RWPE2 (cell line): ENCODE results near the gene P3R3URF.

ENCODE experiments used
- ATAC-seq: fragments of 200-7000 bp; cut with Tn5 transposase; 3 replicates; pipeline ENCODE4 v1.9.1; 2021; ENCODE audit warnings: low read depth
- DNase-seq: peaks from one replicate; pipeline ENCODE4 v3.0.0-alpha.2; 2020; ENCODE audit warnings: low spot score
- H3K27ac ChIP-seq: fragments of 450-650 bp; 2 replicates; pipeline ENCODE4 v1.5.1; 2017; ENCODE audit warnings: mild to moderate bottlenecking; ENCODE audit not compliant: poor library complexity, severe bottlenecking
- H3K27me3 ChIP-seq: fragments of 250-450 bp; sonication (Bioruptor Pico); 2 replicates; pipeline ENCODE4 v1.5.1; 2021; ENCODE audit warnings: mild to moderate bottlenecking, moderate library complexity; ENCODE audit not compliant: insufficient read depth, poor library complexity, severe bottlenecking
- H3K36me3 ChIP-seq: fragments of 250-450 bp; sonication (Bioruptor Pico); 2 replicates; pipeline ENCODE4 v1.5.1; 2020; ENCODE audit warnings: low read depth, mild to moderate bottlenecking, moderate library complexity
- H3K4me1 ChIP-seq: fragments of 250-450 bp; sonication (Bioruptor Pico); 2 replicates; pipeline ENCODE4 v1.5.1; 2021; ENCODE audit warnings: mild to moderate bottlenecking, moderate library complexity; ENCODE audit not compliant: insufficient read depth, poor library complexity, severe bottlenecking
- H3K4me3 ChIP-seq: fragments of 250-450 bp; sonication (Bioruptor Pico); 2 replicates; pipeline ENCODE4 v1.5.1; 2021; ENCODE audit warnings: mild to moderate bottlenecking, moderate library complexity; ENCODE audit not compliant: severe bottlenecking
- H3K9me3 ChIP-seq: fragments of 250-450 bp; sonication (Bioruptor Pico); 2 replicates; pipeline ENCODE4 v1.5.1; 2021; ENCODE audit warnings: mild to moderate bottlenecking, moderate library complexity; ENCODE audit not compliant: severe bottlenecking
- CTCF ChIP-seq: fragments of 450-650 bp; IDR thresholded peaks from one replicate; pipeline ENCODE4 v1.5.1; 2017; ENCODE audit warnings: mild to moderate bottlenecking, moderate library complexity; ENCODE audit not compliant: poor library complexity, severe bottlenecking

Gene P3R3URF

GRCh38 chr1:46174448-46175231, 1.6 kb downstream of the P3R3URF start, which contains the start of gene TSPAN1:
TSPAN1 (plus strand) TSS chr1:46175087; CDS start chr1:46181108, 6,021 bp downstream.
- H3K4me1 ChIP-seq, result peaks cover 15% of the 10 kb centered on the region
- H3K4me3 ChIP-seq, result no peak within 1 kb of the TSS
- no peak for TF ChIP-seq CTCF
- ATAC-seq (no peak), DNase-seq (no peak)
- H3K9me3 ChIP-seq, result no peaks in the 10 kb centered on the region
- no peaks in the 10 kb centered on the region for H3K36me3 ChIP-seq
- no peaks in the 10 kb centered on the region for H3K27me3 ChIP-seq
- no peak within 1 kb of the TSS for H3K27ac ChIP-seq

GRCh38 chr1:46173361-46173856, 2.9 kb downstream of the P3R3URF start:
- no peak for DNase-seq
- TF ChIP-seq CTCF, result no peak
- Histone ChIP-seq H3K27me3 (no peaks in the 10 kb centered on the region), H3K36me3 (no peaks in the 10 kb centered on the region), H3K4me3 (no peak overlapping the region), H3K27ac (no peak overlapping the region), H3K4me1 (peaks cover 12% of the 10 kb centered on the region), H3K9me3 (no peaks in the 10 kb centered on the region)
- no peak for ATAC-seq

- no peak overlapping the region for H3K27ac ChIP-seq
- no peaks in the 10 kb centered on the region for H3K27me3 ChIP-seq
- H3K36me3 ChIP-seq, result no peaks in the 10 kb centered on the region
- H3K9me3 ChIP-seq, result no peaks in the 10 kb centered on the region
- TF ChIP-seq CTCF, result no peak
- H3K4me1 ChIP-seq, result peaks cover 12% of the 10 kb centered on the region
- H3K4me3 ChIP-seq, result no peak overlapping the region
- ATAC-seq (no peak), DNase-seq (no peak)
Measured at GRCh38 chr1:46172321-46172720, 4.0 kb downstream of the P3R3URF start.

- peaks cover 12% of the 10 kb centered on the region for H3K4me1 ChIP-seq
- H3K27ac ChIP-seq, result peak overlapping the region; percentile 40
- H3K27me3 ChIP-seq, result no peaks in the 10 kb centered on the region
- no peaks in the 10 kb centered on the region for H3K9me3 ChIP-seq
- DNase-seq (no peak), ATAC-seq (peak; percentile 42)
- H3K4me3 ChIP-seq, result no peak overlapping the region
- no peaks in the 10 kb centered on the region for H3K36me3 ChIP-seq
- TF ChIP-seq CTCF, result no peak
Measured at GRCh38 chr1:46171871-46172270, 4.4 kb downstream of the P3R3URF start.

GRCh38 chr1:46171351-46171750, 4.9 kb downstream of the P3R3URF start:
- H3K4me1 ChIP-seq, result peaks cover 12% of the 10 kb centered on the region
- H3K4me3 ChIP-seq, result no peak overlapping the region
- no peaks in the 10 kb centered on the region for H3K9me3 ChIP-seq
- H3K36me3 ChIP-seq, result no peaks in the 10 kb centered on the region
- H3K27ac ChIP-seq, result peak overlapping the region; percentile 40
- no peak for TF ChIP-seq CTCF
- H3K27me3 ChIP-seq, result no peaks in the 10 kb centered on the region
- no peak for DNase-seq
- ATAC-seq, result peak; percentile 45
